PFSK-1 (cell line): ENCODE data around the gene LGR4.

Experiments used
- FOXP2 ChIP-seq: optimal IDR thresholded peaks from 2 replicates; pipeline ENCODE3; 2011; ENCODE audit warnings: borderline replicate concordance, control low read depth, inconsistent platforms; ENCODE audit not compliant: insufficient read depth; ENCODE audit errors: extremely low read length, extremely low read depth
- POLR2AphosphoS5 ChIP-seq: IDR thresholded peaks from 2 replicates; pipeline ENCODE4 v1.6.1; 2012; ENCODE audit warnings: low read depth, mild to moderate bottlenecking, control low read depth, low read length, moderate library complexity
- REST ChIP-seq, 2 experiments: IDR thresholded peaks; 2 replicates each; pipeline versions ENCODE4 v1.6.1 to v1.8.0; 2011 to 2012; ENCODE audit warnings: low read depth in 2 of 2, low read length in 2 of 2, control low read depth in 1 of 2, inconsistent platforms in 1 of 2, mild to moderate bottlenecking in 1 of 2, moderate library complexity in 1 of 2; ENCODE audit not compliant: insufficient read depth in 1 of 2
- TAF1 ChIP-seq: IDR thresholded peaks from 2 replicates; pipeline ENCODE4 v1.6.1; 2012; ENCODE audit warnings: low read length, control low read depth, borderline replicate concordance; ENCODE audit not compliant: insufficient read depth

DNA sequence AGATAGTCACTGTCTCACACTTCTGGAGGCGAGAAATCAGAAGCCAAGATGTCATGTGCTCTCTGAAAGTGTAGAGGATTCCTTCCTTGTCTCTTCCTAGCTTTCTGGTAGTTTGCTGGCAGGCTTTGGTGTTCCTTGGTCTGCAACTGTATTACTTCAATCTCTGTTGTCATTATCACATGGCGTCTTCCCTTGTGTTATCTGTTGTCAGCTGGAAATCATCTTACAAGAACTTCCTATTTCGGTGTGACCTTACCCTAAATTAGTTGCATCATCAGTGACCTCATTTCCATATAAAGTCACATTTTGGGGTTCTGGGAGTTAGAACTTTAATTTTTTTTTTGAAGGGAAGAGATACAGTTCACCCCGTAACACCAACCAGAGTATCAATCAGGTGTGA is 37.3 kb upstream of the LGR4 start:
- no peak for TF ChIP-seq POLR2AphosphoS5
- TF ChIP-seq TAF1, result no peak
- TF ChIP-seq REST (IDR thresholded peaks at IDR 0.05; ENCODE audit: insufficient read depth in 1 of 2, low read depth in 2 of 2, low read length in 2 of 2), result no peak
- TF ChIP-seq FOXP2, result no peak
